Measurements from ENCODE around the gene RAB24. TPM values are rescaled to one million over a fixed set of nuclear protein-coding genes. Genes with fewer than 3 reads are reported as not detected.

Gene RAB24
- total RNA-seq (69.2 and 94.7 TPM in 2 replicates), polyA plus RNA-seq (70.7 and 81.5 TPM in 2 replicates)

DNA sequence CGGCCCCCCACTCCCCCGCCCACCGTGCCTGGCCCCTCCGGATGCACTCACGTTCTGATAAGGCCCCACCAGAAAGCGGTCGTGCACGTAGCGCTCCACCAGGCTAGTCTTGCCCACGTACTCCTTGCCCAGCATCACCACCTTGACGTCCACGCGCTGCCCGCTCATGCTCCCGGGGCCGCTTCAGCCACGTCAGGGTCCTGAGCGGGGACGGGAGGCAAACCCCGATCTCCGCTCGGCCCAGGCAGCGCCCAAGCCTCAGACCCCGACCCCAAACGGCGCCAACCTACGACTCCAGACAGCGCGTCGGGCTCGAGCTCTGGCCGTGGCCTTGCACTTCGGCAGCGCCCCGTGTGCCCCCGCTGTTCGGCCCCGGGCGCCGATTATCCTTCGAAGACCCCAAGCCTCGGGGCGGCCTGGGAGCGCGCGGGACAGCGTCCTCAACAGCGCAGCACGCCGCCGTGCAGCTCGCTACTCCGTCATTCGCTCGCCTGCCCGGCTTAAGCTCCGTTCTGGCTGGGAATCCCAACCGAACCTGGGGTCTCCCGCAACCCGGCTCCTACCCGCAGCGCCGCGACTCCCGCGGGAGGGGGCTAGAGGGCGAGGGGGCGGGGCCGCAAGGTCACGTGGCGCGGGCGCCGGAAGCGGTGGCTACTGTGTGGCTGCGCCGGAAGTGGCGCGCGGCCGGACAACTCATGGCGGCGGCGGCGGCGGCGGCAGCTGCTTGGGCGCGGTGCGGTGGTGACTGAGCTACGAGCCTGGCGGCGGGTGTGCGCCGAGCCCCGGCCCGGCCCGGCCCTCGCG is at the start of gene RAB24, which contains the start of gene PRELID1:
TSS of gene RAB24 (minus strand) at position 599 of the 804 bp plus-strand sequence. CDS start at position 168, 431 bp downstream.
TSS of gene PRELID1 (plus strand) at position 679 of the 804 bp plus-strand sequence. CDS start 187 bp downstream, outside the sequence.
- TF ChIP-seq, protein P1, sequence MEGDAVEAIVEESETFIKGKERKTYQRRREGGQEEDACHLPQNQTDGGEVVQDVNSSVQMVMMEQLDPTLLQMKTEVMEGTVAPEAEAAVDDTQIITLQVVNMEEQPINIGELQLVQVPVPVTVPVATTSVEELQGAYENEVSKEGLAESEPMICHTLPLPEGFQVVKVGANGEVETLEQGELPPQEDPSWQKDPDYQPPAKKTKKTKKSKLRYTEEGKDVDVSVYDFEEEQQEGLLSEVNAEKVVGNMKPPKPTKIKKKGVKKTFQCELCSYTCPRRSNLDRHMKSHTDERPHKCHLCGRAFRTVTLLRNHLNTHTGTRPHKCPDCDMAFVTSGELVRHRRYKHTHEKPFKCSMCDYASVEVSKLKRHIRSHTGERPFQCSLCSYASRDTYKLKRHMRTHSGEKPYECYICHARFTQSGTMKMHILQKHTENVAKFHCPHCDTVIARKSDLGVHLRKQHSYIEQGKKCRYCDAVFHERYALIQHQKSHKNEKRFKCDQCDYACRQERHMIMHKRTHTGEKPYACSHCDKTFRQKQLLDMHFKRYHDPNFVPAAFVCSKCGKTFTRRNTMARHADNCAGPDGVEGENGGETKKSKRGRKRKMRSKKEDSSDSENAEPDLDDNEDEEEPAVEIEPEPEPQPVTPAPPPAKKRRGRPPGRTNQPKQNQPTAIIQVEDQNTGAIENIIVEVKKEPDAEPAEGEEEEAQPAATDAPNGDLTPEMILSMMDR (IDR thresholded peaks at IDR 0.05; ENCODE audit: low read depth, low read length): peak; percentile 40
- Histone ChIP-seq H3K27ac (peak within 1 kb of the TSS; percentile 55), H3K4me1 (ENCODE audit: low read depth) (peaks cover 6% of the 10 kb centered on the region), H3K9me3 (ENCODE audit: low read depth) (no peaks in the 10 kb centered on the region), H3K36me3 (peaks cover 18% of the 10 kb centered on the region), H3K27me3 (no peaks in the 10 kb centered on the region), H3K4me3 (peak within 1 kb of the TSS; percentile 76)
- DNase-seq (ENCODE audit: low read depth in 1 of 2, low spot score in 1 of 2): peak; percentile 86 to 94

DNA sequence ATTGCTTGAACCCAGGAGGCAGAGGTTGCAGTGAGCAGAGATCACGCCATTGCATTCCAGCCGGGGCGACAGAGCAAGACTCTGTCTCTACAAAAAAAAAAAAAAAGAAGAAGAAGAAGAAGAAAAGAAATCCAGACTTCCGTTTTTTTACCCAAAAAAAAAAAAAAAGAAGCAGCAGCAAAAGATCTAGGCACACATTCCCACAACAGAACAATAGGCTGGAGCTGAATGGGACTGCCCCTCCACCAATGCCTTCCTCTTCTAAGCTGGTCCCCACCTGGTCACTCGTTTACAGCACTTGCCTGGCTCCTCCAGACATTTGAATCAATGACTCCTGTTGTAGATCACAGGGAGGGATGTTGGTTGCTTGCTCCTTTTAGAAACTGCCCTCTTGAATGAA is 49.6 kb upstream of the RAB24 start:
- Histone ChIP-seq H3K4me3 (no peak overlapping the region), H3K27ac (no peak overlapping the region), H3K36me3 (no peaks in the 10 kb centered on the region), H3K27me3 (no peaks in the 10 kb centered on the region), H3K4me1 (ENCODE audit: low read depth) (peaks cover 7% of the 10 kb centered on the region), H3K9me3 (ENCODE audit: low read depth) (no peaks in the 10 kb centered on the region)
- TF ChIP-seq, protein P1 (IDR thresholded peaks at IDR 0.05; ENCODE audit: low read depth, low read length): no peak
- no peak for DNase-seq (ENCODE audit: low read depth in 1 of 2, low spot score in 1 of 2)

DNA sequence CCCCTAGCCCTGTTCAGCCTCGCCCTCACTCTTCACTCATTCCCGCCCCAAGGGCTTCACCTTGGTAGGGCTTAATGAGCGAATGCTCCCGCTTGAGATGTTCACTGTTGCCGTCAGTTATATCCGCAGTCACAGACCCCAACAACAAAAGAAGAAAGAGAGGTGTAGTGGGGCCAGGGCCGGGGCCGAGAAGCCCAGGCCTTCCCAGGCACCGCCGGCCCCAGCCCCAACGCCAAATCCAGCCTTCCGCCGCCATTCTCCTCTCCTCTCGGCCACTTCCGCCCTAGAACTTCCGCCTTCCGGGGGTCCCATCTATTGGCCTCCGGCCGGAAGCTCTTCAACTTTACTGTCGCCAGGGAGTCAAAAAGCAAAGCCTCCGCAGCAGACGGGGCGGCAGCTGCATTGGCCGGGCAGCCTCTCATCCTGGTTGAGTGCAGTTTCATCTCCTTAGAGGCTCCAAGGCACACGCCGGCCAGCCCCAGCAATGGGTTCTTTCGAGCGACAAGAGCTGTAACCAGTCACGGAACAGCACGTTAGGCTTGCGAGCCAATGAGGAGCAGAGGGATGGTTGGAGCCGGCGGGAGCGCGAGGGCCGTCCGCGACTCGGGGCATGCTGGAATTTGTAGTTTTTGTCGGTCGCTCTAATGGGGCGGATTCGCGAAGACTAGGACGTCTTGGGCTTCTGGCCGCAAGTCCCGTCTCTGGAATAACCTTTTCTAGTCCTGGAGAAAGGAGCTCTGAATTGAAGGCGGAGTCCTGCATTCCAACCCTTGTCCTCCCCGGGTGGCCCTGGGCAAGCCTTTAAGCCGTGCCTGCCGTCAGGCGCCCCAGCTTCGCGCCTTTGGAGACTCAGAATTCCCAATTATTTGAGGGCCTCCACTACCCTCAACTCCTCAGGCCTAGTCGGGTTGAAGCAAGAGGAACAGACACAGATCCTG is 48.1 kb upstream of the RAB24 start, which contains the start of gene LMAN2:
TSS of gene LMAN2 (minus strand) at position 277 of the 938 bp plus-strand sequence. CDS start at position 256, 21 bp downstream.
- peaks cover 7% of the 10 kb centered on the region for H3K4me1 ChIP-seq (ENCODE audit: low read depth)
- H3K27me3 ChIP-seq: no peaks in the 10 kb centered on the region
- H3K9me3 ChIP-seq (ENCODE audit: low read depth): no peaks in the 10 kb centered on the region
- TF ChIP-seq, protein P1 (IDR thresholded peaks at IDR 0.05; ENCODE audit: low read depth, low read length): no peak
- peak; percentile 93 to 98 for DNase-seq (ENCODE audit: low read depth in 1 of 2, low spot score in 1 of 2)
- H3K36me3 ChIP-seq: no peaks in the 10 kb centered on the region
- H3K27ac ChIP-seq: peak within 1 kb of the TSS; percentile 95
- peak within 1 kb of the TSS; percentile 72 for H3K4me3 ChIP-seq

DNA sequence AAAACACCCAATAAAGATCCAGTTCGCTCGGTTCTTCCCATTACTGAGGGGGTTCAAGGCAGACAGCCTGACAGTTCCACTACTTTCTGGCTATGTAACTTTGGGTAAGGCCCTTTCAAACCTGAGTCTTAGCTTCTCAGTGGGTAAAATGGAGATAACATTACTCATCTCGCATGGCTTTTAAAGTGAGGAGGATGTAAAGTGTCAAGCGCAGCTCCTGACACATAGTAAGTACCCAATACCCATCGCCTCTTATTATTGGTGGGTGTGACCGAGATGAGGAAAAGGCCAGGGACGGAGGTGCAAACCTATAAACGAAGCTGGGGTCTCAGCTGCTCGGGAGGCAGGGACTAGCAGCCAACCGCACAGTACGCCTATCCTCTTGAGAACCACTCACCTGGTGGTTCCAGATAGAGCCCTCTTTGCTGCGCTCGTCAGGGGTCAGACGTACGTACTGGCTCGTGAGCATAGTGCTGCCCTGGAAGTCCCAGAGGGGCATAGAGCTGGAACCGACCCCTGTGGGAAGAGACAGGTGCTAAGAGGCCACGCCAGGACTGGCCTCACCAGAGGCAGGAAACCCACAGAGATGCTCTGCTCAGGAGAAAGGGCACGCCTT is 47.4 kb upstream of the RAB24 start:
- Histone ChIP-seq H3K4me3 (peak overlapping the region; percentile 72), H3K4me1 (ENCODE audit: low read depth) (peaks cover 7% of the 10 kb centered on the region), H3K36me3 (peaks cover under 1% of the 10 kb centered on the region), H3K27ac (peak overlapping the region; percentile 95), H3K9me3 (ENCODE audit: low read depth) (no peaks in the 10 kb centered on the region), H3K27me3 (no peaks in the 10 kb centered on the region)
- TF ChIP-seq, protein P1 (IDR thresholded peaks at IDR 0.05; ENCODE audit: low read depth, low read length): no peak
- no peak for DNase-seq (ENCODE audit: low read depth in 1 of 2, low spot score in 1 of 2)

DNA sequence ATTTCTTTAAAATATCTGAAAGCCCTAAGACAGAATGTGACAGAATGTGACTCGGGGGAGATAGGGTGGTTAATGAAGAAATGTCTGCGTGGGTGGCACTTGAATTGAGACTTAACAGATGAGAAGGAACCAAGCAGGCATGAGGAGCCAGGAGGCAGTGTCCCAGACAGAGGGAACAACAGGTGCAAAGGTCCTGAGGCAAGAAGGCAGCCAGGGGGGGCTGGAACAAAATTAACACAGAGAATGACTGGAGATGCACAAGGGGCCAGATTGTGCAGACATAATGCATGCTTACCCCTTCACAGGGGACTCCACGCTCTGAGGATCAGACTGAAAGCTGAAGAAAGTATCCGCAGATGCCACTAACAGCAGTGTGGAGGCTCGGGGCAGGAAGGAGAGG is 46.2 kb upstream of the RAB24 start:
- TF ChIP-seq, protein P1 (IDR thresholded peaks at IDR 0.05; ENCODE audit: low read depth, low read length): no peak
- Histone ChIP-seq H3K4me3 (peak overlapping the region; percentile 72), H3K4me1 (ENCODE audit: low read depth) (peaks cover 7% of the 10 kb centered on the region), H3K27me3 (no peaks in the 10 kb centered on the region), H3K27ac (no peak overlapping the region), H3K36me3 (peaks cover 3% of the 10 kb centered on the region), H3K9me3 (ENCODE audit: low read depth) (no peaks in the 10 kb centered on the region)
- DNase-seq (ENCODE audit: low read depth in 1 of 2, low spot score in 1 of 2): no peak
